Measurements from ENCODE around the gene DRAM1. TPM values are rescaled to one million over a fixed set of nuclear protein-coding genes. Genes with fewer than 3 reads are reported as not detected.
"Not testable (repeated sequence)": the region's sequence is repeated elsewhere in the genome, so short reads cannot be mapped to it uniquely, and the experiment has no call there.

The DRAM1 gene
- polyA plus RNA-seq, 1 donor: 21.7 TPM

- DNase-seq: no peak
Observed at GRCh38 chr12:101858361-101858760, 19.0 kb upstream of the DRAM1 start.

- no peak for DNase-seq
Observed at GRCh38 chr12:101859664-101860607, 17.4 kb upstream of the DRAM1 start.

GRCh38 chr12:101861688-101862087 lies 15.7 kb upstream of the DRAM1 start:
- DNase-seq: not testable (repeated sequence)

GRCh38 chr12:101862245-101862644 lies 15.1 kb upstream of the DRAM1 start:
- no peak for DNase-seq

- DNase-seq: no peak
Observed at GRCh38 chr12:101863981-101864380, 13.4 kb upstream of the DRAM1 start.

- DNase-seq: no peak
Observed at GRCh38 chr12:101866615-101867373, 10.6 kb upstream of the DRAM1 start.

- not testable (repeated sequence) for DNase-seq
Observed at GRCh38 chr12:101867619-101868018, 9.8 kb upstream of the DRAM1 start.

- DNase-seq: no peak
Observed at GRCh38 chr12:101870925-101871324, 6.5 kb upstream of the DRAM1 start.

- DNase-seq: no peak
Observed at GRCh38 chr12:101875162-101875561, 2.2 kb upstream of the DRAM1 start.

GRCh38 chr12:101876322-101876860 lies 989 bp upstream of the DRAM1 start:
- DNase-seq: no peak

- DNase-seq: peak; percentile 21
Observed at GRCh38 chr12:101877806-101878242, 444 bp downstream of the DRAM1 start.

GRCh38 chr12:101878243-101878821 lies 952 bp downstream of the DRAM1 start:
- peak; percentile 22 for DNase-seq

- no peak for DNase-seq
Observed at GRCh38 chr12:101880769-101881168, 3.4 kb downstream of the DRAM1 start.

GRCh38 chr12:101881228-101881627 lies 3.8 kb downstream of the DRAM1 start:
- DNase-seq: no peak

GRCh38 chr12:101884174-101884573 lies 6.8 kb downstream of the DRAM1 start:
- DNase-seq: no peak

GRCh38 chr12:101884781-101885340 lies 7.5 kb downstream of the DRAM1 start:
- not testable (repeated sequence) for DNase-seq

- no peak for DNase-seq
Observed at GRCh38 chr12:101885912-101886561, 8.7 kb downstream of the DRAM1 start.

GRCh38 chr12:101889211-101889752 lies 11.9 kb downstream of the DRAM1 start:
- DNase-seq: no peak

- DNase-seq: no peak
Observed at GRCh38 chr12:101891462-101891971, 14.1 kb downstream of the DRAM1 start.

- DNase-seq: no peak
Observed at GRCh38 chr12:101892794-101893193, 15.4 kb downstream of the DRAM1 start.

GRCh38 chr12:101901777-101902176 lies 24.4 kb downstream of the DRAM1 start:
- DNase-seq: no peak

Data from left kidney (tissue), 2 donors.